ENCODE measurements around the gene CES3. TPM values are rescaled to one million over a fixed set of nuclear protein-coding genes. Genes with fewer than 3 reads are reported as not detected.

The CES3 gene
- total RNA-seq, 1 donor from 2014 or later = 4.8 TPM

GRCh38 chr16:66936462-66936861 is 24.6 kb upstream of the CES3 start:
- Mint-ChIP-seq H3K4me1 (ENCODE audit: low read depth) (peaks cover 22% of the 10 kb centered on the region), H3K27ac (no peak overlapping the region), H3K27me3 (no peaks in the 10 kb centered on the region), H3K9me3 (ENCODE audit: low read depth) (no peaks in the 10 kb centered on the region), H3K36me3 (ENCODE audit: insufficient read depth) (no peaks in the 10 kb centered on the region), H3K4me3 (ENCODE audit: low read depth) (no peak overlapping the region)
- TF ChIP-seq CTCF (IDR thresholded peaks at IDR 0.05; ENCODE audit: unreplicated experiment) = no peak
- no peak for DNase-seq (ENCODE audit: low spot score, unreplicated experiment)

GRCh38 chr16:66936889-66937554 is 24.0 kb upstream of the CES3 start:
- peaks cover 22% of the 10 kb centered on the region for H3K4me1 Mint-ChIP-seq (ENCODE audit: low read depth)
- no peaks in the 10 kb centered on the region for H3K27me3 Mint-ChIP-seq
- H3K9me3 Mint-ChIP-seq (ENCODE audit: low read depth) = no peaks in the 10 kb centered on the region
- DNase-seq (ENCODE audit: low spot score, unreplicated experiment) = no peak
- H3K36me3 Mint-ChIP-seq (ENCODE audit: insufficient read depth) = no peaks in the 10 kb centered on the region
- no peak overlapping the region for H3K27ac Mint-ChIP-seq
- no peak for TF ChIP-seq CTCF (IDR thresholded peaks at IDR 0.05; ENCODE audit: unreplicated experiment)
- peak overlapping the region; percentile 44 for H3K4me3 Mint-ChIP-seq (ENCODE audit: low read depth)

GRCh38 chr16:66937725-66938337 is 23.2 kb upstream of the CES3 start:
- H3K4me3 Mint-ChIP-seq (ENCODE audit: low read depth) = no peak overlapping the region
- no peaks in the 10 kb centered on the region for H3K27me3 Mint-ChIP-seq
- peaks cover 22% of the 10 kb centered on the region for H3K4me1 Mint-ChIP-seq (ENCODE audit: low read depth)
- no peak for DNase-seq (ENCODE audit: low spot score, unreplicated experiment)
- peaks cover 6% of the 10 kb centered on the region for H3K36me3 Mint-ChIP-seq (ENCODE audit: insufficient read depth)
- no peaks in the 10 kb centered on the region for H3K9me3 Mint-ChIP-seq (ENCODE audit: low read depth)
- no peak overlapping the region for H3K27ac Mint-ChIP-seq
- no peak for TF ChIP-seq CTCF (IDR thresholded peaks at IDR 0.05; ENCODE audit: unreplicated experiment)

- no peak for TF ChIP-seq CTCF (IDR thresholded peaks at IDR 0.05; ENCODE audit: unreplicated experiment)
- no peaks in the 10 kb centered on the region for H3K9me3 Mint-ChIP-seq (ENCODE audit: low read depth)
Measured at GRCh38 chr16:66939366-66939765, 21.7 kb upstream of the CES3 start.

GRCh38 chr16:66940236-66940635 is 20.8 kb upstream of the CES3 start:
- Mint-ChIP-seq H3K4me1 (ENCODE audit: low read depth) (peaks cover 5% of the 10 kb centered on the region), H3K27me3 (no peaks in the 10 kb centered on the region), H3K9me3 (ENCODE audit: low read depth) (no peaks in the 10 kb centered on the region), H3K36me3 (ENCODE audit: insufficient read depth) (peaks cover 11% of the 10 kb centered on the region), H3K27ac (no peak overlapping the region), H3K4me3 (ENCODE audit: low read depth) (no peak overlapping the region)
- no peak for TF ChIP-seq CTCF (IDR thresholded peaks at IDR 0.05; ENCODE audit: unreplicated experiment)
- DNase-seq (ENCODE audit: low spot score, unreplicated experiment) = no peak

More at GRCh38 chr16:66939366-66939765, 21.7 kb upstream of the CES3 start:
- Mint-ChIP-seq H3K4me3 (ENCODE audit: low read depth) (no peak overlapping the region), H3K27ac (no peak overlapping the region), H3K27me3 (no peaks in the 10 kb centered on the region), H3K4me1 (ENCODE audit: low read depth) (peaks cover 8% of the 10 kb centered on the region), H3K36me3 (ENCODE audit: insufficient read depth) (peaks cover 11% of the 10 kb centered on the region)
- no peak for DNase-seq (ENCODE audit: low spot score, unreplicated experiment)

All from progenitor cell of endocrine pancreas (in vitro differentiated cells).